VCaP (cell line): ENCODE data around the gene PYCR2.
"Not testable (repeated sequence)": the region's sequence is repeated elsewhere in the genome, so short reads cannot be mapped to it uniquely, and the experiment has no call there.

ENCODE experiments used
- H3K27ac ChIP-seq: fragments of 450-650 bp; 2 replicates; pipeline ENCODE4 v1.5.1; 2017
- TF ChIP-seq, protein P1 (sequence below): fragments of 450-650 bp; conservative IDR thresholded peaks from 2 replicates; pipeline ENCODE4 v1.5.1; 2017; ENCODE audit warnings: mild to moderate bottlenecking, moderate library complexity

The PYCR2 gene

DNA sequence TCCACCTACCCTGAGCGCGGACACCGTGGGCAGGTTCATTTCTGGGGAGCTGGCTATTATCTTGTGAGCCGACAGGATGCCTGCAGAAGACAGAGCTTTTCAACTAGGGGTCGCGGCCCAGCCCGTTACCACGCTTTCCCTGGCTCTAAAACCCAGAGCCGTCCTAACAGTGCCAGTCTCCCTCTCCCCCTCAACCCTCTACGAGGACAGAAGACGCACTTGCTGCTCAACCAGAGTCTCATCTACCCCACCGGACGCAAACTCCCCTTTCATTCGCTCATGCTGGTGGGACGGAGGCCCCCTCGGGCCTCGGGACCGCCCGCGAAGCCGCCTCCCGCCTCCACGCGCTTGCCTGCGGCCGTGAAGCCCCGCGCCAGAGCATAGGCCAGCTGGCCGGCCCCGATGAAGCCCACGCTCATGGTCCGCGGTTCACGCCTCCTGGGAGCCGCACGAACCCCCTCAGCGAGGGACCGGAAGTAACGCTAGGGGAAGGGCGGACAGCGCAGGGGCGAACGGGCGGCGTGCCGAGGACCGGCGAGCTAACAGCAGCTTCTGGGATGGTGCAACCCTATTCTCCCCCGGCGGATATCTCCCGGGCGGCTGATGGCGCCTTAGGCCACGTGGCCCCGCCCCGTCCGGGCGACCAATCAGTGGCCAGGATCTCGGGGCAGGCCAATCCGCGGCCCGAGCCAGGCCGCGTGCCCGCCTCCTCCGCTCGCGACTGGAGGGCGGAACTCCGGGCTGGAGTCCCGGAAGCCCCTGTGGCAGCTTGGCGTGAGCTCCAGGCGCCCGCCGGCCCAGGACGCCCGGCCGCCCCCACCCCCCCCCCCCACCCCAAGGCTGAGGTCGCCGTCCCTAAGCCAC is at the start of gene PYCR2:
Gene PYCR2 (minus strand): TSS at position 559 of the 864 bp plus-strand sequence. CDS start 140 bp downstream, at position 419.
- peak within 1 kb of the TSS; percentile 92 for H3K27ac ChIP-seq
- TF ChIP-seq, protein P1, sequence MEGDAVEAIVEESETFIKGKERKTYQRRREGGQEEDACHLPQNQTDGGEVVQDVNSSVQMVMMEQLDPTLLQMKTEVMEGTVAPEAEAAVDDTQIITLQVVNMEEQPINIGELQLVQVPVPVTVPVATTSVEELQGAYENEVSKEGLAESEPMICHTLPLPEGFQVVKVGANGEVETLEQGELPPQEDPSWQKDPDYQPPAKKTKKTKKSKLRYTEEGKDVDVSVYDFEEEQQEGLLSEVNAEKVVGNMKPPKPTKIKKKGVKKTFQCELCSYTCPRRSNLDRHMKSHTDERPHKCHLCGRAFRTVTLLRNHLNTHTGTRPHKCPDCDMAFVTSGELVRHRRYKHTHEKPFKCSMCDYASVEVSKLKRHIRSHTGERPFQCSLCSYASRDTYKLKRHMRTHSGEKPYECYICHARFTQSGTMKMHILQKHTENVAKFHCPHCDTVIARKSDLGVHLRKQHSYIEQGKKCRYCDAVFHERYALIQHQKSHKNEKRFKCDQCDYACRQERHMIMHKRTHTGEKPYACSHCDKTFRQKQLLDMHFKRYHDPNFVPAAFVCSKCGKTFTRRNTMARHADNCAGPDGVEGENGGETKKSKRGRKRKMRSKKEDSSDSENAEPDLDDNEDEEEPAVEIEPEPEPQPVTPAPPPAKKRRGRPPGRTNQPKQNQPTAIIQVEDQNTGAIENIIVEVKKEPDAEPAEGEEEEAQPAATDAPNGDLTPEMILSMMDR: no peak

DNA sequence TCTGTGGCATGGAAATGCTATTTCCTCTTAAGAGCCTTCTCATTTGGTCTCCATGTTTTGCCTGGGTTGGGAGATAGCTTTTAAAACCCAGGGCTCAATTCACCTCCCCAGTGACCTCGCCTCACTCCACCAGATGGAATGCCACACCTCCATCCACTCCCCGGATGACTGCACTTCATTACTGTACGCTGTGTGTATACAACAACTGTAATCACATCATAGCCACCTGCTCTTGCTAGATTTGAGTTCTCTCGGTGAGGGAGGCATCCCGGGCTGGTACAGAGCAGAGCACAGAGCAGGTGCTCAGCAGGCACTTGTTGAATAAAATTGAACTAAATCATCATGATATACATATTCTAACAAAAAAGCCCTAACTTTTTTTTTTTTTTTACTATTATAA is 49.1 kb upstream of the PYCR2 start:
- peak overlapping the region; percentile 48 for H3K27ac ChIP-seq
- TF ChIP-seq, protein P1: no peak

DNA sequence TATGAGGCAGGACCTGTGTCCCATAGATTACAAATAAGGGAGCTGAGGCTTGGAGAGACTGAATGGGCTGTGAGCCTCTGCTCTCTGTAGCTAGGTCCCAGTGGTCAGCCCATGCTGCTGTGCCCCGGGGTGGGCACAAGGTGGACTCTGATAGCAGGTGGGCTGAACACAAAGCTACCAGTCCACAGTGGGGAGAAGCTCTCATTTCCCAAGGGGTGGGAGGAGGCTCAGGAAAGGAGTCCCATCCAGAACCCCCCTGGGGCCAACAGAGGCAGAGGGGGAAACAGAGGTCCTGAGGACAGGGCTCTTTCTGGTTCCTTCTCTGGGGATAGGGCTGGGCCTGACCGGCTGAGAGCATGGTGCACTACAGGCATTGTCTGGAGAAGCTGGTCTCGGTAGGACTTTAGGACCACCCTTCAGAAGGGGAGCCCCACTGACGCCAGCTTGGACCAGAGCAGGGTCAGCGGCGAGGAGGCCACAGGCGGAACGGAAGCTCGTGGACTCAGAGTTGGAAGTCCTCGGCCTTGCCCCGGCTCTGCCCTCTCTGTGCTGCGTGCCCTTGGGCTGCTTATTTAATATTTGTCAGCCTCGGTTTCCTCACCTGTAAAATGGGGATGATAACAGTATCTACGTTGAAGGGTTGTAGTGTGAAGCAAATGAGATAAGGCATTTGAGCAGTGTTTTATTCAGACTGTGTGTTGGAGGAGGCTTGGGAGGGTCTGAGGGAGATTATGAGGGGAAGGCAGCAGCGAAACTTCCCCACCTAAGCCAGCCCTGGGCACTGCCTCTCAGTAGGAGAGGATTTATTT is 48.5 kb upstream of the PYCR2 start:
- peak overlapping the region; percentile 48 for H3K27ac ChIP-seq
- TF ChIP-seq, protein P1: no peak

DNA sequence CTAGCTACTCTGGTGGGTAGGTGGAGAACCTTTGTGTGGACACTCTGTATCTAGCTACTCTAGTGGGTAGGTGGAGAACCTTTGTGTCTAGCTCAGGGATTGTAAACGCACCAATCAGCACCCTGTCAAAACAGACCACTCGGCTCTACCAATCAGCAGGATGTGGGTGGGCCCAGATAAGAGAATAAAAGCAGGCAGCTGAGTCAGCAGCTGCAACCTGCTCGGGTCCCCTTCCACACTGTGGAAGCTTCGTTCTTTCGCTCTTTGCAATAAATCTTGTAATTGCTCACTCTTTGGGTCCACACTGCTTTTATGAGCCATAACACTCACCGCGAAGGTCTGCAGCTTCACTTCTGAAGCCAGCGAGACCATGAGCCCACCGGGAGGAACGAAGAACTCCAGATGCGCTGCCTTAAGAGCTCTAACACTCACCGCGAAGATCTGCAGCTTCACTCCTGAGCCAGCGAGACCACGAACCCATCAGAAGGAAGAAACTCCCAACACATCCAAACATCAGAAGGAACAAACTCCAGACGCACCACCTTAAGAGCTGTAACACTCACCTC is 46.6 kb upstream of the PYCR2 start:
- H3K27ac ChIP-seq: not testable (repeated sequence)

DNA sequence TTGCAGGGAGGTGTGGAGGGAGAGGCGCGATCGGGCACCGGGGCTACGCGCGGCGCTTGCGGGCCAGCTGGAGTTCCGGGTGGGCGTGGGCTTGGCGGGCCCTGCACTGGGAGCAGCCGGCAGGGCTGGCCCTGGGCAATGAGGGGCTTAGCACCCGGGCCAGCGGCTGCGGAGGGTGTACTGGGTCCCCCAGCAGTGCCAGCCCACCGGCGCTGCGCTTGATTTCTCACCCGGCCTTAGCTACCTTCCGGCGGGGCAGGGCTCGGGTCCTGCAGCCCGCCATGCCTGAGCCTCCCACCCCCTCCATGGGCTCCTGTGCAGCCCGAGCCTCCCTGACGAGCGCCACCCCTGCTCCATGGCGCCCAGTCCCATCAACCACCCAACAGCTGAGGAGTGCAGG is 45.7 kb upstream of the PYCR2 start:
- not testable (repeated sequence) for H3K27ac ChIP-seq

DNA sequence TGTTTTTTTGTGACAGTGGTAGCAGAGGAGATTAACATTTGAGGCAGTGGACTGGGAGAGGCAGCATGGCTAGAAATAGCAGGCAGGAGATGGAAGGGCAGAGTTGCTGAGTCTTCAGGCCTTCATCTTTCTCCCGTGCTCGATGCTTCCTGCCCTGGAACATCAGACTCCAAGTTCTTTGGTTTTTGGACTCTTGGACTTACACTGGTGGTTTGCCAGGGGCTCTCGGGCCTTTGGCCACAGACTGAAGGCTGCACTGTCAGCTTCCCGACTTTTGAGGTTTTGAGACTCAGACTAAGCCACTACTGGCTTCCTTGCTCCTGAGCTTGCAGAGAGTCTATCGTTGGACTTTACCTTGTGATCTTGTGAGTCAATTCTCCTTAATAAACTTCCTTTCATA is 41.2 kb upstream of the PYCR2 start:
- TF ChIP-seq, protein P1: no peak

DNA sequence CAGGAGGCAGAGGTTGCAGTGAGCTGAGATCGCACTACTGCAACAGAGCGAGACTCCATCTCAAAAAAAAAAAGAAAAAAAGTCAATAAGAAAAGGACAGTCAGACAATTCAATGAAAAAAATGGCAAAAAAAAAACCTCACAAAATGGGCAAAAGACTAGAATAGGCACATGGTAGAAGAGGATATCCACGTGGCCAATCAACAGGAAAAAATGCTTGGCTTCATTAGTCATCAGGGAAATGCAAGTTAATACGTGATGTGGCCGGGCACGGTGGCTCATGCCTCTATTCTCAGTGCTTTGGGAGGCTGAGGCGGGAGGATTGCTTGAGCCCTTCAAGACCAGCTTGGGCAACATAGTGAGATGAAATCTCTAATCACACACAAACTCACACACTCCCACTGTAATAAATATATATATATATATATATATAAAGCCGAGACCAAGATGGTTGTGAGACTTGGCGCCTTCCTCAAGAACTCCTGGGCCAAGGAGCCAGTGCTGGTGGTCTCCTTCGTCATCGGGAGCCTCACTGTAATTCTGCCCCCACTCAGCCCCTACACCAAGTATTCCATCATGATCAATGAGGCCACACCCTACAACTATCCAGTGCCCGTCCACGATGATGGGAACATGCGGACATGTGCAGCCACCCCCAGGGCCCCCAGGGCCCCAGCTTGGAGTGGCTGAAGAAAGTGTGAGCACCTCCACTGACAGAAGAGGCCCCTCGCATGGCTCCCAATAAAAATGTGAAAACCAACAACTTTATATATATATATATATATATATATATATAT is 39.9 kb upstream of the PYCR2 start:
- no peak overlapping the region for H3K27ac ChIP-seq
- TF ChIP-seq, protein P1: no peak

More for the DNA sequence above, 41.2 kb upstream of the PYCR2 start:
- no peak overlapping the region for H3K27ac ChIP-seq
